ENCODE measurements around the gene OR6B3. TPM values are rescaled to one million over a fixed set of nuclear protein-coding genes. Genes with fewer than 3 reads are reported as not detected.

Gene OR6B3
- total and polyA plus RNA-seq, 9 of the 15 experiments (the other 6 are each of a cell fraction or from before 2014, with no cell fraction given), result not detected

DNA sequence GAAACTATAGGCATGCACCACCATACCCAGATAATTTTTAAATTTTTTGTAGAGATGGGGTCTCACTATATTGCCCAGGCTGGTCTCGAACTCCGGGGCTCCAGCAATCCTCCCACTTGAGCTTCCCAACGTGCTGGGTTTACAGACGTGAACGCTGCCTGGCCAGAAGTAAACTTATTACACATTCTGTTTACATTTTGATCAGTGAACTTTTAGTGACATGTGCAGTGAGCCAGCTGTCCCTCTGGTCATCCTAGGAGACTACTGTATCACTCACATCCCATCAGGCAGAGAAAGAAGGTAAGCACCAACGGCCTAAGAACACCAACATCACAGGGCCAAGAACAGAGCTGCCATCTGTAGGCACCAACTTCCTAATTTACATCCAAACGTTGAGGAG lies 50.3 kb downstream of the OR6B3 start (continued):
- TF ChIP-seq, protein P1, sequence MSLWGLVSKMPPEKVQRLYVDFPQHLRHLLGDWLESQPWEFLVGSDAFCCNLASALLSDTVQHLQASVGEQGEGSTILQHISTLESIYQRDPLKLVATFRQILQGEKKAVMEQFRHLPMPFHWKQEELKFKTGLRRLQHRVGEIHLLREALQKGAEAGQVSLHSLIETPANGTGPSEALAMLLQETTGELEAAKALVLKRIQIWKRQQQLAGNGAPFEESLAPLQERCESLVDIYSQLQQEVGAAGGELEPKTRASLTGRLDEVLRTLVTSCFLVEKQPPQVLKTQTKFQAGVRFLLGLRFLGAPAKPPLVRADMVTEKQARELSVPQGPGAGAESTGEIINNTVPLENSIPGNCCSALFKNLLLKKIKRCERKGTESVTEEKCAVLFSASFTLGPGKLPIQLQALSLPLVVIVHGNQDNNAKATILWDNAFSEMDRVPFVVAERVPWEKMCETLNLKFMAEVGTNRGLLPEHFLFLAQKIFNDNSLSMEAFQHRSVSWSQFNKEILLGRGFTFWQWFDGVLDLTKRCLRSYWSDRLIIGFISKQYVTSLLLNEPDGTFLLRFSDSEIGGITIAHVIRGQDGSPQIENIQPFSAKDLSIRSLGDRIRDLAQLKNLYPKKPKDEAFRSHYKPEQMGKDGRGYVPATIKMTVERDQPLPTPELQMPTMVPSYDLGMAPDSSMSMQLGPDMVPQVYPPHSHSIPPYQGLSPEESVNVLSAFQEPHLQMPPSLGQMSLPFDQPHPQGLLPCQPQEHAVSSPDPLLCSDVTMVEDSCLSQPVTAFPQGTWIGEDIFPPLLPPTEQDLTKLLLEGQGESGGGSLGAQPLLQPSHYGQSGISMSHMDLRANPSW (CRISPR knock-in tag; IDR thresholded peaks at IDR 0.05), result no peak

DNA sequence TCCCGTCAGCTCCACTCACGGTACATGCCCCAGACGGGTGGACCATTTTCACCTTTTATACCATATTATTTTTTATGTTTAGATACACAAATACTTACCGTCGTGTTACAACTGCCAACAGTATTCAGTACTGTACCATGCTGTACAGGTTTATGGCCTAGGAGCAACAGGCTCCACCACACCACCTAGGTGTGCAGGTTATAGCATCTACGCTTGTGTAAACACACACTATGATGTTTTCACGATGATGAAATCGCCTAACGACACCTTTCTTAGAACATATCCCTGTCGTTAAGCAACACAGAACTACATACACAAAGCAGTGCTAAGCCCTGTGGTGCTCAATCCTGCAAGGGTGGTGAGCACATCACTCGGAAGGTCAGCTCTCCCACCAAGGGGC lies 52.6 kb downstream of the OR6B3 start:
- ATAC-seq (no peak), DNase-seq (ENCODE audit: extremely low read depth in 1 of 4, low spot score in 3 of 4) (no peak), FAIRE-seq (no peak)
- ChIA-PET POLR2A (interaction anchor here (0.7 kb wide), 1 partner anchor 986 kb away, joined by 3 read pairs; no protein-coding TSS in a partner anchor), CTCF (ENCODE audit: low intra/inter-chr PET ratio) (no interaction called here)
- no peaks in the 10 kb centered on the region for H3K9me1 ChIP-seq (ENCODE audit: control insufficient read depth, insufficient read depth, low read length)
- BruUV-seq (replicated peaks), result no TSS peak
- no peak overlapping the region for H2AFZ ChIP-seq (ENCODE audit: low read depth, low read length)
- WGBS (ENCODE audit: insufficient coverage, low coverage, missing lambda C conversion rate), result 95% methylated on average over 11 of the region's 11 CpGs
- no peaks in the 10 kb centered on the region for H3K4me1 ChIP-seq (replicated peaks in 1 of 2; ENCODE audit: control insufficient read depth in 2 of 2, insufficient read depth in 2 of 2, low read length in 2 of 2)
- H3K4me3 ChIP-seq, result no peak overlapping the region
- H3K79me2 ChIP-seq (ENCODE audit: control insufficient read depth, insufficient read depth, low read length), result peaks cover 5% of the 10 kb centered on the region; the same call in 1 of the 3 replicates
- in situ Hi-C loops (cut with MboI) (no loop called here), intact Hi-C loops (cut with micrococcal nuclease) (no loop called here)
- no peaks in the 10 kb centered on the region for H4K20me1 ChIP-seq (replicated peaks; ENCODE audit: control insufficient read depth, insufficient read depth, low read length)
- no peak overlapping the region for H3K27ac ChIP-seq (ENCODE audit: extremely low read depth, low read depth, low read length)
- no peak overlapping the region for H3K4me2 ChIP-seq (ENCODE audit: insufficient read depth, low read length)
- H3K36me3 ChIP-seq (ENCODE audit: control insufficient read depth, insufficient read depth, low read length), result peaks cover 84% of the 10 kb centered on the region; the same call in 2 of the 3 replicates
- H3K9ac ChIP-seq (ENCODE audit: insufficient read depth in 1 of 2, low read depth in 2 of 2, low read length in 2 of 2), result no peak overlapping the region
- no peaks in the 10 kb centered on the region for H3K27me3 ChIP-seq (ENCODE audit: control insufficient read depth in 2 of 2, insufficient read depth in 2 of 2, low read length in 2 of 2)
- no peaks in the 10 kb centered on the region for H3K9me3 ChIP-seq (replicated peaks; ENCODE audit: control insufficient read depth, insufficient read depth, low read depth, low read length)
- TF ChIP-seq SIX5 (IDR thresholded peaks at IDR 0.05; ENCODE audit: borderline replicate concordance in 1 of 2, insufficient read depth in 1 of 2, low read depth in 1 of 2, low read length in 2 of 2), result no peak
- no peak for TF ChIP-seq NONO (IDR thresholded peaks at IDR 0.05; ENCODE audit: low read depth in 2 of 2, low read length in 1 of 2)
- TF ChIP-seq, protein P2, sequence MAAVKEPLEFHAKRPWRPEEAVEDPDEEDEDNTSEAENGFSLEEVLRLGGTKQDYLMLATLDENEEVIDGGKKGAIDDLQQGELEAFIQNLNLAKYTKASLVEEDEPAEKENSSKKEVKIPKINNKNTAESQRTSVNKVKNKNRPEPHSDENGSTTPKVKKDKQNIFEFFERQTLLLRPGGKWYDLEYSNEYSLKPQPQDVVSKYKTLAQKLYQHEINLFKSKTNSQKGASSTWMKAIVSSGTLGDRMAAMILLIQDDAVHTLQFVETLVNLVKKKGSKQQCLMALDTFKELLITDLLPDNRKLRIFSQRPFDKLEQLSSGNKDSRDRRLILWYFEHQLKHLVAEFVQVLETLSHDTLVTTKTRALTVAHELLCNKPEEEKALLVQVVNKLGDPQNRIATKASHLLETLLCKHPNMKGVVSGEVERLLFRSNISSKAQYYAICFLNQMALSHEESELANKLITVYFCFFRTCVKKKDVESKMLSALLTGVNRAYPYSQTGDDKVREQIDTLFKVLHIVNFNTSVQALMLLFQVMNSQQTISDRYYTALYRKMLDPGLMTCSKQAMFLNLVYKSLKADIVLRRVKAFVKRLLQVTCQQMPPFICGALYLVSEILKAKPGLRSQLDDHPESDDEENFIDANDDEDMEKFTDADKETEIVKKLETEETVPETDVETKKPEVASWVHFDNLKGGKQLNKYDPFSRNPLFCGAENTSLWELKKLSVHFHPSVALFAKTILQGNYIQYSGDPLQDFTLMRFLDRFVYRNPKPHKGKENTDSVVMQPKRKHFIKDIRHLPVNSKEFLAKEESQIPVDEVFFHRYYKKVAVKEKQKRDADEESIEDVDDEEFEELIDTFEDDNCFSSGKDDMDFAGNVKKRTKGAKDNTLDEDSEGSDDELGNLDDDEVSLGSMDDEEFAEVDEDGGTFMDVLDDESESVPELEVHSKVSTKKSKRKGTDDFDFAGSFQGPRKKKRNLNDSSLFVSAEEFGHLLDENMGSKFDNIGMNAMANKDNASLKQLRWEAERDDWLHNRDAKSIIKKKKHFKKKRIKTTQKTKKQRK (IDR thresholded peaks at IDR 0.05; ENCODE audit: borderline replicate concordance, low read depth, low read length), result no peak
- no peak for TF ChIP-seq CHCHD3 (CRISPR knock-in tag; IDR thresholded peaks at IDR 0.05)
- no peak for TF ChIP-seq COPS2 (conservative IDR thresholded peaks at IDR 0.05)
- no peak for TF ChIP-seq GABPB2 (CRISPR knock-in tag; conservative IDR thresholded peaks at IDR 0.05)
- TF ChIP-seq TAL1 (IDR thresholded peaks at IDR 0.05), result no peak
